Natural killer cell (primary cell): Measurements from ENCODE around the gene TPRN. TPM values are rescaled to one million over a fixed set of nuclear protein-coding genes. Genes with fewer than 3 reads are reported as not detected.

Source experiments
- ATAC-seq, 3 donors: fragments of 150-1000 bp in 2 of 3; fragments of 200-7000 bp in 1 of 3; cut with Tn5 transposase; 1 replicate in 1 of 3; 2 replicates in 2 of 3; pipeline ENCODE4 v1.10.0; 2021; ENCODE audit warnings: mild to moderate bottlenecking in 2 of 3, moderate library complexity in 2 of 3
- DNase-seq, 2 donors: peaks; one replicate each; pipeline versions ENCODE4 v3.0.0 to v3.0.0-alpha.2; 2013 to 2021; ENCODE audit warnings: mixed read lengths in 1 of 2
- H3K27ac ChIP-seq: one replicate; pipeline ENCODE4 v1.5.1; 2013; ENCODE audit warnings: mild to moderate bottlenecking, low read length
- H3K27me3 ChIP-seq: one replicate; pipeline ENCODE4 v1.6.1; 2013; ENCODE audit warnings: low read length; ENCODE audit not compliant: control insufficient read depth, insufficient read depth
- H3K36me3 ChIP-seq: one replicate; pipeline ENCODE4 v1.6.1; 2013; ENCODE audit warnings: low read length; ENCODE audit not compliant: control insufficient read depth, insufficient read depth
- H3K4me1 ChIP-seq: one replicate; pipeline ENCODE4 v1.6.1; 2013; ENCODE audit warnings: low read length; ENCODE audit not compliant: control insufficient read depth, insufficient read depth
- H3K4me3 ChIP-seq: one replicate; pipeline ENCODE4 v1.5.1; 2013; ENCODE audit warnings: low read length
- H3K9me3 ChIP-seq: one replicate; pipeline ENCODE4 v1.6.1; 2013; ENCODE audit warnings: low read length; ENCODE audit not compliant: control insufficient read depth, insufficient read depth
- H3K27ac Mint-ChIP-seq, 2 donors: one replicate each; pipeline ENCODE4 v1.8.0; 2022; ENCODE audit warnings: mild to moderate bottlenecking in 2 of 2, mixed read lengths in 2 of 2, moderate library complexity in 1 of 2
- H3K27me3 Mint-ChIP-seq, 2 donors: one replicate each; pipeline ENCODE4 v1.8.0; 2022; ENCODE audit warnings: low read depth in 2 of 2, mixed read lengths in 2 of 2
- H3K36me3 Mint-ChIP-seq: one replicate; pipeline ENCODE4 v1.8.0; 2022; ENCODE audit warnings: mixed read lengths
- H3K4me1 Mint-ChIP-seq, 2 donors: one replicate each; pipeline ENCODE4 v1.8.0; 2022; ENCODE audit warnings: mixed read lengths in 2 of 2
- H3K4me3 Mint-ChIP-seq: one replicate; pipeline ENCODE4 v1.8.0; 2022; ENCODE audit warnings: mild to moderate bottlenecking, moderate library complexity, mixed read lengths
- H3K9me3 Mint-ChIP-seq, 2 donors: one replicate each; pipeline ENCODE4 v1.8.0; 2022; ENCODE audit warnings: mixed read lengths in 2 of 2
- CTCF ChIP-seq: fragments of 200-600 bp; IDR thresholded peaks from one replicate; pipeline ENCODE4 v1.8.0; 2022; ENCODE audit warnings: antibody characterized with exemption
- WGBS: methylation state at CpG from one replicate; pipeline ENCODE4 v1.1.7; 2013; ENCODE audit warnings: missing lambda C conversion rate; ENCODE audit not compliant: insufficient coverage; 5-methylcytosine and 5-hydroxymethylcytosine counted together
- intact Hi-C: fragments of 100-400 bp; cut with micrococcal nuclease; formaldehyde crosslinking; loops from one replicate; pipeline ENCODE4 v1.14.2; 2022
- total RNA-seq, 4 donors: library from RNA; stranded (reverse); fragments of 120-200 nt in 1 of 4; gene quantifications; one replicate each; pipeline versions ENCODE4 v1.2.3 to v1.2.4, GENCODE V29; 2013 to 2022

TPRN gene
- total RNA-seq, 3 donors from 2014 or later (not counting 1 experiment from before 2014, with no cell fraction given): 8.2 to 10.6 (median 8.4) TPM

- no peak overlapping the region for H3K27ac ChIP-seq
- intact Hi-C loops: no loop called here
- Mint-ChIP-seq H3K4me1 (no peaks in the 10 kb centered on the region), H3K4me3 (no peak overlapping the region), H3K36me3 (no peaks in the 10 kb centered on the region), H3K27ac (no peak overlapping the region), H3K9me3 (no peaks in the 10 kb centered on the region), H3K27me3 (peaks cover 0 to 11% of the 10 kb centered on the region in 2 donors)
- ATAC-seq (no peak), DNase-seq (no peak)
- peaks cover 8% of the 10 kb centered on the region for H3K4me1 ChIP-seq
- H3K36me3 ChIP-seq: no peaks in the 10 kb centered on the region
- H3K4me3 ChIP-seq: no peak overlapping the region
- no peak for TF ChIP-seq CTCF
- WGBS: 86% methylated on average over 26 of the region's 26 CpGs
- no peaks in the 10 kb centered on the region for H3K9me3 ChIP-seq
- H3K27me3 ChIP-seq: peaks cover 3% of the 10 kb centered on the region
These were observed 53.3 kb downstream of the TPRN start for GRCh38 chr9:137147091-137147792.

GRCh38 chr9:137146527-137146918 is 54.0 kb downstream of the TPRN start:
- ATAC-seq: no peak
- Mint-ChIP-seq H3K27ac (no peak overlapping the region), H3K36me3 (no peaks in the 10 kb centered on the region), H3K9me3 (no peaks in the 10 kb centered on the region), H3K4me3 (no peak overlapping the region), H3K27me3 (peaks cover 0 to 16% of the 10 kb centered on the region in 2 donors), H3K4me1 (no peaks in the 10 kb centered on the region)
- no peak for DNase-seq
- Histone ChIP-seq H3K27me3 (peaks cover 3% of the 10 kb centered on the region), H3K27ac (no peak overlapping the region), H3K4me3 (no peak overlapping the region), H3K9me3 (no peaks in the 10 kb centered on the region), H3K4me1 (peaks cover 8% of the 10 kb centered on the region), H3K36me3 (no peaks in the 10 kb centered on the region)
- intact Hi-C loops: no loop called here
- TF ChIP-seq CTCF: no peak
- WGBS: 74% methylated on average over 9 of the region's 9 CpGs

GRCh38 chr9:137145731-137146526 is 54.6 kb downstream of the TPRN start:
- Mint-ChIP-seq H3K36me3 (no peaks in the 10 kb centered on the region), H3K4me3 (no peak overlapping the region), H3K27me3 (peaks cover 0 to 16% of the 10 kb centered on the region in 2 donors), H3K27ac (no peak overlapping the region), H3K9me3 (no peaks in the 10 kb centered on the region), H3K4me1 (no peaks in the 10 kb centered on the region)
- Histone ChIP-seq H3K4me1 (peaks cover 4% of the 10 kb centered on the region), H3K27me3 (peaks cover 3% of the 10 kb centered on the region), H3K27ac (no peak overlapping the region), H3K4me3 (no peak overlapping the region), H3K9me3 (no peaks in the 10 kb centered on the region), H3K36me3 (no peaks in the 10 kb centered on the region)
- 62% methylated on average over 48 of the region's 49 CpGs for WGBS
- ATAC-seq: no peak
- no peak for DNase-seq
- intact Hi-C loops: no loop called here
- TF ChIP-seq CTCF: no peak
